HepG2 (cell line): Measurements from ENCODE around the gene ABHD12. TPM values are rescaled to one million over a fixed set of nuclear protein-coding genes. Genes with fewer than 3 reads are reported as not detected.

ENCODE experiments used
- ASH2L ChIP-seq: fragments of 300-600, 200-600 bp; sonication (generic); IDR thresholded peaks from 2 replicates; pipeline ENCODE4 v1.7.0; 2017; ENCODE audit warnings: low read depth, mild to moderate bottlenecking, moderate library complexity, mixed read lengths, low read length; ENCODE audit not compliant: insufficient read length
- ATF6 ChIP-seq: sonication (generic); formaldehyde crosslinking; conservative IDR thresholded peaks from 2 replicates; pipeline ENCODE4 v1.4.0; 2020; ENCODE audit warnings: missing genetic modification reagents
- DPF2 ChIP-seq: sonication (generic); formaldehyde crosslinking; IDR thresholded peaks from 2 replicates; pipeline ENCODE4 v1.4.0; 2020; ENCODE audit warnings: mild to moderate bottlenecking, low read depth, missing genetic modification reagents, borderline replicate concordance
- FOXP1 ChIP-seq, 2 experiments: fragments of 450-650 bp in 1 of 2; IDR thresholded peaks; 2 replicates each; pipeline ENCODE4 v1.6.1; 2017 to 2018; ENCODE audit warnings: antibody characterized with exemption in 1 of 2
- GATAD2A ChIP-seq: IDR thresholded peaks from 2 replicates; pipeline ENCODE4 v1.6.1; 2016
- KDM1A ChIP-seq: IDR thresholded peaks from 2 replicates; pipeline ENCODE4 v1.6.1; 2016; ENCODE audit warnings: missing compliant biosample characterization
- KDM5B ChIP-seq: sonication (generic); formaldehyde crosslinking; IDR thresholded peaks from 2 replicates; pipeline ENCODE4 v1.4.0; 2020; ENCODE audit warnings: missing genetic modification reagents, mild to moderate bottlenecking, borderline replicate concordance
- MEIS1 ChIP-seq: sonication (generic); formaldehyde crosslinking; IDR thresholded peaks from 2 replicates; pipeline ENCODE4 v1.9.0; 2021; ENCODE audit warnings: mild to moderate bottlenecking, missing genetic modification reagents, moderate library complexity, borderline replicate concordance
- NR0B2 ChIP-seq: sonication (generic); formaldehyde crosslinking; IDR thresholded peaks from 2 replicates; pipeline ENCODE4 v1.4.0; 2020; ENCODE audit warnings: mild to moderate bottlenecking, missing genetic modification reagents
- PITX1 ChIP-seq: sonication (generic); formaldehyde crosslinking; IDR thresholded peaks from 2 replicates; pipeline ENCODE4 v1.5.1; 2020; ENCODE audit warnings: mild to moderate bottlenecking, missing genetic modification reagents
- POGZ ChIP-seq: sonication (generic); formaldehyde crosslinking; IDR thresholded peaks from 2 replicates; pipeline ENCODE4 v1.4.0; 2020; ENCODE audit warnings: mild to moderate bottlenecking, missing genetic modification reagents
- REST ChIP-seq, 2 experiments: IDR thresholded peaks; 2 replicates each; pipeline ENCODE4 v1.6.1; 2011 to 2012; ENCODE audit warnings: low read length in 2 of 2, borderline replicate concordance in 1 of 2, low read depth in 1 of 2, mild to moderate bottlenecking in 1 of 2, moderate library complexity in 1 of 2
- SIX1 ChIP-seq: sonication (generic); formaldehyde crosslinking; IDR thresholded peaks from 2 replicates; pipeline ENCODE4 v1.4.0; 2020; ENCODE audit warnings: missing genetic modification reagents, borderline replicate concordance
- STAG1 ChIP-seq: sonication (generic); formaldehyde crosslinking; IDR thresholded peaks from 2 replicates; pipeline ENCODE4 v1.4.0; 2020; ENCODE audit warnings: missing genetic modification reagents
- TFDP1 ChIP-seq: IDR thresholded peaks from 2 replicates; pipeline ENCODE4 v1.6.1; 2016; ENCODE audit warnings: missing compliant biosample characterization, missing genetic modification reagents, borderline replicate concordance
- ZFP90 ChIP-seq: sonication (generic); formaldehyde crosslinking; IDR thresholded peaks from 2 replicates; pipeline ENCODE4 v1.8.0; 2022; ENCODE audit warnings: missing genetic modification reagents, mild to moderate bottlenecking, inconsistent platforms, borderline replicate concordance
- ZFY ChIP-seq: sonication (generic); formaldehyde crosslinking; IDR thresholded peaks from 2 replicates; pipeline ENCODE4 v1.4.0; 2020; ENCODE audit warnings: missing genetic modification reagents
- ZNF256 ChIP-seq: sonication (generic); formaldehyde crosslinking; conservative IDR thresholded peaks from 2 replicates; pipeline ENCODE4 v1.4.0; 2020; ENCODE audit warnings: missing genetic modification reagents
- ZNF317 ChIP-seq: sonication (generic); formaldehyde crosslinking; IDR thresholded peaks from 2 replicates; pipeline ENCODE4 v1.5.0; 2020; ENCODE audit warnings: mild to moderate bottlenecking, missing genetic modification reagents
- ZSCAN22 ChIP-seq: sonication (generic); formaldehyde crosslinking; IDR thresholded peaks from 2 replicates; pipeline ENCODE4 v1.4.0; 2020; ENCODE audit warnings: mild to moderate bottlenecking, missing genetic modification reagents
- polyA plus RNA-seq, 8 experiments: library from polyadenylated mRNA; depleted of rRNA in 3 of 8; stranded (reverse) in 7 of 8; unstranded in 1 of 8; fragments of >200 nt; fragmentation: Illumina TruSeq in 4 of 8; extraction: Trizol in 4 of 8; gene quantifications; 2 replicates each; pipeline versions ENCODE4 v1.2.1 to v1.2.3, GENCODE V29; 2011 to 2016; ENCODE audit warnings: low read depth in 4 of 8, missing spikeins in 1 of 8, mixed read lengths in 1 of 8; ENCODE audit not compliant: insufficient read depth in 1 of 8
- total RNA-seq, 5 experiments: library from RNA; depleted of rRNA; stranded (reverse); fragments of >200 nt; fragmentation: Illumina TruSeq; extraction: Trizol; gene quantifications; 2 replicates each; pipeline ENCODE4 v1.2.3, GENCODE V29; 2016; ENCODE audit warnings: low read depth in 1 of 5

The ABHD12 gene
- total and polyA plus RNA-seq, 2 of the 13 experiments (the other 11 are each of a cell fraction or from before 2014, with no cell fraction given), result 23.5 to 72.1 TPM

GRCh38 chr20:25294459-25295385 is 95.9 kb downstream of the ABHD12 start (continued):
- peak; percentile 42 for TF ChIP-seq ASH2L
- peak; percentile 99 for TF ChIP-seq STAG1 (CRISPR knock-in tag)
- TF ChIP-seq ZFY, result peak; percentile 34; the same call in 1 of the 2 replicates
- peak; percentile 90; the same call in 1 of the 2 replicates for TF ChIP-seq KDM5B (CRISPR knock-in tag)
- TF ChIP-seq ZFP90 (CRISPR knock-in tag), result peak; percentile 90
- TF ChIP-seq SIX1 (CRISPR knock-in tag), result peak; percentile 22; the same call in 1 of the 2 replicates
- peak; percentile 47; the same call in 1 of the 2 replicates for TF ChIP-seq NR0B2 (CRISPR knock-in tag)
- TF ChIP-seq TFDP1 (CRISPR knock-in tag), result peak; percentile 59; the same call in 1 of the 2 replicates
- peak; percentile 74 for TF ChIP-seq MEIS1 (CRISPR knock-in tag)
- TF ChIP-seq POGZ (CRISPR knock-in tag), result peak; percentile 85
- no peak for TF ChIP-seq ATF6 (CRISPR knock-in tag)
- TF ChIP-seq GATAD2A (CRISPR knock-in tag), result peak; percentile 63
- no peak for TF ChIP-seq ZSCAN22
- TF ChIP-seq ZNF317, result 0 out of 2 replicates have a peak, but pooled peaks have one; percentile 68
- no peak for TF ChIP-seq REST (IDR thresholded peaks at IDR 0.05; ENCODE audit: borderline replicate concordance in 1 of 2, low read depth in 1 of 2, low read length in 2 of 2)
- no peak for TF ChIP-seq KDM1A (CRISPR knock-in tag)
- TF ChIP-seq DPF2 (CRISPR knock-in tag), result no peak
- TF ChIP-seq PITX1 (CRISPR knock-in tag), result peak; percentile 77; the same call in 1 of the 2 replicates
- TF ChIP-seq FOXP1 (IDR thresholded peaks at IDR 0.05), result no peak
- TF ChIP-seq FOXP1 (CRISPR knock-in tag; IDR thresholded peaks at IDR 0.05), result no peak
- 0 out of 2 replicates have a peak, but pooled peaks have one; percentile 30 for TF ChIP-seq ZNF256 (CRISPR knock-in tag)
